GM08714 (cell line): ENCODE results near the gene HERPUD1.
A peak's percentile ranks its signal among the peaks of the same experiment; 100 is the strongest.

Experiments
- H3K4me3 ChIP-seq: fragments of 200-500 bp; sonication (Bioruptor generic); 2 replicates; pipeline ENCODE4 v1.5.1; 2014; ENCODE audit warnings: mild to moderate bottlenecking, low read length, inconsistent platforms
- ZNF274 ChIP-seq: IDR thresholded peaks from 2 replicates; pipeline ENCODE4 v1.6.1; 2012; ENCODE audit warnings: mild to moderate bottlenecking, low read depth, low read length

Gene HERPUD1

DNA sequence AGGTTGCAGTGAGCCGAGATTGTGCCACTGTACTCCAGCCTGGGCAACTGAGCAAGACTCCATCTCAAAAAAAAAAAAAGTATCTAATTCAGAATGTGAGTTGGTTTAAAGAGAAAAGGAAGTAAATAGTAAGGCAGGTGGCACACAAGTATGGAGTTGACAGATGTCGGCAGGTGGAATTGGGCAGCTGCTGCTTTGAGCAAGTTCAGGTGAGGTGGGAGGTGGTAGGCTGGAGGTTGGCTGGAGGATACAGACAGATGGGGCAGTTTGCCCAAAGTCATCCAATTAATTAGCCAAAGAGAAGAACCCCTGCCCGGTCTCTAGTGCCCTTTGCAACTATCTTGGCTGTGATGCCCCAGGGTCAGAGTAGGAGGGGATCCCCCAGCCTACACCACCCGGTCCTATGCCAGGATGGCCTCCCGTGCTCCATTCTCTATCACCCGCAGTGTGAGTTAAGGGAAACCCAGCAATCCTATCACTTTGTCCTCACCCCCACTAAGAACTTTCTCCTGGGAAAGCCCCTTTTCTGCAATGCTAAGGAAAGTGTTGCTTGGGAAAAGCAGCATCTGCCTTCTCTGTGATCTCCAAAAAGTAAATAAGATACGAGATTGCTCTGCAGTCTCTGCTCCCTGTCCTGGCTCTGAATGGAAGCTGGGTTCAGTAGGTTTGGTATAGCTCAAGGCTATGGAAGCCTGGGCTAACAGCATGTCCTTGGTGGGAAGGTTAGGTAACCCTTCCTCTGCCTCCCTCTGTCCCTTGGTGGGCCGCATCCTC lies 34.7 kb upstream of the HERPUD1 start:
- TF ChIP-seq ZNF274, result no peak
- H3K4me3 ChIP-seq, result no peak overlapping the region

DNA sequence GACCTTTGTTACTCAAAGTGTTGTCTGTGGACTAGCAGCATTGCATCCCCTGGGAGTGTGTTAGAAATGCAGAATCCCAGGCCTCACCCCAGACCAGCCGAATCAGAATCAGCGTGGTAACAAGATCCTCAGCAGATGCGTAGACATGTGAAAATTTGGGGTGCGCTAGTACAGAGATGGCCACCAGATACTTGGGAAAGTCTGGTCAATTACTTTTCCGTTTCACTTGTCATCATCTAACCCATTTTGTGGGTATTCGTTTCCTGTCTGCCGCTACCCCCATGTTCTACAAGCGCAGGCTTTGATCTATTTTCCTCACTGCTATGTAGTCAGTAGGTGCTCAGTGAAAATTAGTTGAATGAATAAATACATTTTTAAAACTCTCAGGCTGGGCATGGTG lies 33.1 kb upstream of the HERPUD1 start:
- no peak overlapping the region for H3K4me3 ChIP-seq
- TF ChIP-seq ZNF274, result no peak

DNA sequence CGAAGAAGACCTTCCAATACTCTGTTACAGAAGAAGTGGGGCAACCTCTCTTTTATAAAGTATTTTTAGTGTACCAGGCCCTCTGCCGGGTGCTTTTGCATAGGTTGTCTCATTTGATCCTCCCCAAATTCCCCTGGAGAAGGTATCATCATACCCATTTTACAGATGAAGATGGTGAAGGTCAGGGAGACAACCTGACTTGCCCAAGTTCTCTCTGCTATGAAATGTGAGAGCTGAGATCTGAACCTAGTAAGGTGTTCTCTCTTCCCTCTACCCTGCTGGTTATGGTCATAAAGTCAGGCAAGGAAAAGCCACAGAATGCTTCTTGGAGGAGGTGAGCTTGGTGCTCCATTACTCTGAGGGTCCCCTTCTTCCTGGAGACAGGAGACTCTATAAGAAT lies 28.1 kb upstream of the HERPUD1 start:
- no peak for TF ChIP-seq ZNF274
- H3K4me3 ChIP-seq, result no peak overlapping the region

DNA sequence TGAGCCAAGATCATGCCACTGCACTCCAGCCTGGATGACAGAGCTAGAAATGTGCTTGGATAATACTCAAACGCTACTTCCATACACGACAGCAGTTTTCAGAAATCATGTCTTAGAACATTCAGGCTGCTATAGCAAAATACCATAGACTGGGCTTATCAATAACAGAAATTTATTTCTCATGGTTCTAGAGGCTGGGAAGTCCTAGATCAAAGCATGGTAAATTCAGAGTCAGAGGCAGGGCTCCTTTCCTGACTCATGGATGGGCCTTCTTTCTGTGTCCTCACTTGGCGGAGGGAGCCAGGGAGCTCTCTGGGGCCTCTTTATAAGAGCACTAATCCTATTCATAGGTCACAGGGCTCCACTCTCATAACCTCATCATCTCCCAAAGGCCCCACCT lies 24.5 kb upstream of the HERPUD1 start:
- H3K4me3 ChIP-seq, result no peak overlapping the region
- no peak for TF ChIP-seq ZNF274

DNA sequence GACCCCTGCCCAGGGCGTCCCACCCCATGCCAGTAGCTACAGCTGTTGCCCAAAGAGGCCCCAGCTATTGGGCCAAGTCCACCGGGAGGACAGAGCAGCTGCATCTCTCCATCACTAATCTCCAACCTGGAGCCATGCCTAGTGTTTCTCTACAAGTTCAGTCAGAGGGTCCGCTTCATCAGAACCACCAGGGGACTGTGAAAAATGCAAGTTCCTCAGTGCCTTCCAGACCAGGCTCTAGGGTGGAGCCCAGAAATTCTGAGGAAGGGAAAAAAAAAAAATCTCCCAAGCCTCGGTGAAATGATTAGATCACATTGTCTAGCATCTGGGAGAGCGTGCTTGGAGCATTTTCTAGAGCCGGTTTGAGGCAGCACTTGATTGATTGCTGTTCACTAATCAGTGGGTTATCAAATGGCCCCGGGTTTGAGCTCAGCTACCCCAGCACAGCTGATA lies 22.4 kb upstream of the HERPUD1 start:
- H3K4me3 ChIP-seq, result no peak overlapping the region
- no peak for TF ChIP-seq ZNF274

DNA sequence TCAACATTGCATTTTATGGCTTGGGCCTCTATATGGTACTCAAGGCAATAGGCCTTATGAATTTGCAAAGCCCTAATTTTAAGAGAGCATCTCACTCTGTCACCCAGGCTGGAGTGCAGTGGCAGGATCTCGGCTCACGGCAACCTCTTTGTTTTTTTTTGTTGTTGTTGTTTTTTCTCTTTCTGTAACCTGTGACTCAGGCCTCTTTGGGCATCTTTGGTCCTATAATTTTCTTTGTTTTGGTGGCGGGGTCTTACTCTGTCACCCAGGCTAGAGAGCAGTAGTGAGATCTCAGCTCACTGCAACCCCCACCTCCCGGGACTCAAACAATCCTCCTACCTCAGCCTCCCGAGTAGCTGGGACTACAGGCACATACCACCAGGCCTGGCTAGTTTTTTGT lies 21.8 kb upstream of the HERPUD1 start:
- no peak overlapping the region for H3K4me3 ChIP-seq
- TF ChIP-seq ZNF274, result no peak

- H3K4me3 ChIP-seq, result no peak overlapping the region; the same call in 1 of the 2 replicates
Measured at GRCh38 chr16:56910654-56911539, 21.0 kb upstream of the HERPUD1 start.

GRCh38 chr16:56911771-56912571 lies 20.0 kb upstream of the HERPUD1 start:
- TF ChIP-seq ZNF274, result no peak
- no peak overlapping the region; the same call in 1 of the 2 replicates for H3K4me3 ChIP-seq

More at GRCh38 chr16:56910654-56911539, 21.0 kb upstream of the HERPUD1 start:
- no peak for TF ChIP-seq ZNF274

DNA sequence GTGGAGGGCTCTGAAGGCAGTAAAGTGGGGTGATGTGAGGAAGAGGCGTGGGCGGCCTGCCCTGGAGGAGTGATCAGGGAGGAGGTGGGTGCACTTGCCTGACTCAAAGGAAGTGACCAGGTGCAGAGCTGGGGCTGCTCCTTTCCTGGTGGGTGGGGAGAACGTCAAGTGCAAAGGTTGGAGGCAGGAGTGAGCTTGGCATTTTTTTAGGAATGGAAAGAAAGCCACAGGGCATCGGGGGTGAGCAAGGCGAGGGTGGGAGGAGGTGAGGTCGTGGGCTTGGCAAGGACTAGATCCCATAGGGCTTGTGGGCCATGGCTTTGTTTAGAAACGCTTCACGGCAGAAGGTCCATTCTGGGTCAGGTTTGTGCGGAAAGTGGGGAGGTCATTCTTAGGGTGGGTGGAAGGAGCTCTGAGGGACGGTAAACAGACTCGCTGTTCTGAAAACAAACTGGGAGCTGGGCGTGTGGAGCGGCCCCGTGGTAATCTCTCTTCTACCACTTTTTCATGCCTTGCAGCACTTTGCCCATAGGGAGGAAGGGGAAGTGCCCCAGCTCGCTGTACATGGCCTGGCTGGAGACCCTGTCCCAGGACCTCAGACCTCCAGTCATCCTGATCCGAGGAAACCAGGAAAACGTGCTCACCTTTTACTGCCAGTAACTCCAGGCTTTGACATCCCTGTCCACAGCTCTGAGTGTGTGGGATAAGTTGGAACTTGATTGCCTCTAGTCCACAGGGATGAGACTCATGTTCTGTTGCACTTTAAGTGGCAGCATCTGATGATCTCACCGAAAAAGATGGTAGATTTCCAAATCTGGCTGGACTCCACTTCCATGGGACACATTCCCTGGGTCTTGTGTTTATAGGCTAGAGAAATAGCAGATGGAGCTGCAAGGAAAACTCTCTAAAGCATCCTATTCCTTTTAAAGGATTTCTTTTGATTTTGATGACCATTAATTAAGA lies 18.9 kb upstream of the HERPUD1 start:
- no peak for TF ChIP-seq ZNF274

DNA sequence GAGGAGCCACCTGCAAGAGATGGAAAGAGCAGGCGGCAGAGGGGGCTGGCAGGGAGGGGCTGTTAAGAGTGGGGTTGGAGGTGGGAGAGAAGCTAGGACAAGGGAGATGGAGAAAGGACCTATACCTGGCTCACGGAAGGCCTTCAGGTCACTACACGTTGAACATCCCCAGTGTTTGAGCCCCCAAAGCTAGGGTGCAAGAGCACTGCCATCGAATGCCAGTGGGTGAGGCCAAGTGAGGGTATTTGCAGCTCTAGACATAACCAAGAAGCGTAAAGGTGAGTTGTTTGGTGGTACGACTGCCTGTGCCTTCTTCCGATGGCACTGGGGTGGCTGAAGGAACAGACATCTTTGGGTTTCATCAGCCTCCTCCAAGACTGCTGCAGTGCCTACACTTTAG lies 17.0 kb upstream of the HERPUD1 start:
- no peak for TF ChIP-seq ZNF274

More for the DNA sequence above, 18.9 kb upstream of the HERPUD1 start:
- no peak overlapping the region for H3K4me3 ChIP-seq

DNA sequence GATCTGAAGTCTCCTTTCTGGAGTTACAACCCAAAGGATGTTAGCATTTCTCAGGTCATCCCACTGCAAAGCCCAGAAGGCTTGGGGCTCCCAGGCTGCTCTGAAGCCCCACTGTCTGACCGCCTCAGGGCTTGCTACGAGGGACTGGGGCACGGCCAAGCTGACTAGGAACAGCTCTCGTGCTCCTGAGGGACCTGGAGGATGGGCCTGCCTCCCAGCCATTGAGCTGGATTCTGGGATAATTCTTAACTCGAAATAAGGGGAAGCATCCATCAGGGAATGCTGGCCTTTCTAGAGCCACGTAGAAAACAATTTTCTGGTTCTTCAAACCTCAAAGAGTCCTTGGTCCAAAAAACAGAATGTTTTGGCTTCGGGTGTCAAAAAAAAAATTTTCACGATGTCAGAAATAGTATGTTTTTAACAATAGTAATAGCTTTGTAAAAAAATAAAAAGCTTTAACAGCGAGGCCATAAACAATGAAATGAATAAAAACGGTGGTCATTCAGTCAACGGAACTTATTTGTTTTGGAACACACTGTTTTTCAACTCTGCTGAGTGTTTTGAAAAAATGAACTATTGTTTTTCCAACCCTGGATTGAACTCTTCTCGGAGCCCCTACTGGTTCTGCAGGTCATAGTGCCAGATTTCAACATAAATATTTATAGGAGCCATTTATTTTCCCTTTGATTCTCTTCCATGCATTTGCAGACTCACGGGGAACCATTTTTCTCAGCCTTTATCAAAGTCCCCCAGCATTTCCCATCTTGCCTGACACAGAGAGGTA lies 16.4 kb upstream of the HERPUD1 start:
- H3K4me3 ChIP-seq, result no peak overlapping the region
- TF ChIP-seq ZNF274, result no peak

More for the DNA sequence above, 17.0 kb upstream of the HERPUD1 start:
- no peak overlapping the region for H3K4me3 ChIP-seq

- peak overlapping the region; percentile 29; the same call in 1 of the 2 replicates for H3K4me3 ChIP-seq
- TF ChIP-seq ZNF274, result no peak
Measured at GRCh38 chr16:56916571-56917403, 15.2 kb upstream of the HERPUD1 start.
